Activated CD8-positive, alpha-beta T cell treated with anti-CD3 and anti-CD28 coated beads for 36 hours (primary cell): Measurements from ENCODE around the gene ICAM4. TPM values are rescaled to one million over a fixed set of nuclear protein-coding genes. Genes with fewer than 3 reads are reported as not detected.

Experiments used
- ATAC-seq: fragments of 200-7000 bp; cut with Tn5 transposase; one replicate; pipeline ENCODE4 v1.10.0; 2021; ENCODE audit warnings: mild to moderate bottlenecking, moderate library complexity
- CTCF ChIA-PET: fragments of 350-600 bp; sonication (Branson Sonifier 250); formaldehyde crosslinking; loops from one replicate; lab custom pipeline; 2021; ENCODE audit warnings: antibody characterized with exemption; lab: Charles Lee
- POLR2A ChIA-PET: fragments of 350-600 bp; sonication (Branson Sonifier 250); formaldehyde crosslinking; loops from one replicate; lab custom pipeline; 2021; ENCODE audit warnings: antibody characterized with exemption; lab: Charles Lee
- DNase-seq: peaks from one replicate; pipeline ENCODE4 v3.0.0-alpha.2; 2020
- H3K27ac Mint-ChIP-seq: one replicate; pipeline ENCODE4 v1.8.0; 2021; ENCODE audit warnings: mild to moderate bottlenecking, mixed read lengths
- H3K27me3 Mint-ChIP-seq: one replicate; pipeline ENCODE4 v1.8.0; 2021; ENCODE audit warnings: mixed read lengths
- H3K36me3 Mint-ChIP-seq: one replicate; pipeline ENCODE4 v1.8.0; 2021; ENCODE audit warnings: low read depth, mixed read lengths
- H3K4me1 Mint-ChIP-seq: one replicate; pipeline ENCODE4 v1.8.0; 2021; ENCODE audit warnings: low read depth, mixed read lengths
- H3K4me3 Mint-ChIP-seq: one replicate; pipeline ENCODE4 v1.8.0; 2021; ENCODE audit warnings: mild to moderate bottlenecking, moderate library complexity, mixed read lengths
- H3K9me3 Mint-ChIP-seq: one replicate; pipeline ENCODE4 v1.8.0; 2021; ENCODE audit warnings: mixed read lengths
- intact Hi-C: fragments of 100-400 bp; cut with micrococcal nuclease; formaldehyde crosslinking; loops from one replicate; pipeline ENCODE4 v1.10.0; 2022
- total RNA-seq, 2 experiments: library from RNA; stranded (reverse); gene quantifications; one replicate each; pipeline ENCODE4 v1.2.3, GENCODE V29; 2021
- TF ChIP-seq, protein P1 (sequence below): fragments of 200-600 bp; IDR thresholded peaks from one replicate; pipeline ENCODE4 v1.8.0; 2022; ENCODE audit warnings: antibody characterized with exemption, mild to moderate bottlenecking

ICAM4 gene
- total RNA-seq, 2 experiments from 2014 or later, result 0.36 to 0.54 TPM

DNA sequence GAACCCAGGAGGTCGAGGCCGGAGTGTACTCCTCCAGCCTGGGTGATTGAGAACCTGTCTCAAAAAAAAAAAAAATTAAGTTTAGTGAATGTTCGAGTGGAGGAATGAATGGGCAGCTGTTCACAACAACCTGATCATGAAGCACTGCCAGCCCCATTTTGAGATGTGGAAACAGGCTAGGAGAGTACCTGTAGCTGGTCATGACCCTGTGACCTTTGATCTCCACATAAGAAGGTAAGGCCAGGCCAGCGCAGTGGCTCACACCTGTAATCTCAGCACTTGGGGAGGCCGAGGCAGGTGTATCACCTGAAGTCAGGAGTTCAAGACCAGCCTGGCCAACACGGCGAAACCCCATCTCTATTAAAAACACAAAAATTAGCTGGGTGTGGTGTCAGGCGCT lies 39.0 kb downstream of the ICAM4 start:
- H3K4me3 Mint-ChIP-seq, result no peak overlapping the region
- DNase-seq, result no peak
- intact Hi-C loops, result no loop called here
- no peak for ATAC-seq
- peaks cover 40% of the 10 kb centered on the region for H3K36me3 Mint-ChIP-seq
- ChIA-PET CTCF (interaction anchor here (1.2 to 1.6 kb wide), 3 partner anchors 63 to 75 kb away, joined by 3 to 8 read pairs (median 5); no protein-coding TSS in a partner anchor), POLR2A (interaction anchor here (0.7 to 1.6 kb wide), 4 partner anchors 11 to 77 kb away, joined by 3 to 8 read pairs (median 4); partner anchors contain the start of genes CDC37 and FDX2)
- H3K4me1 Mint-ChIP-seq, result peaks cover 6% of the 10 kb centered on the region
- TF ChIP-seq, protein P1, sequence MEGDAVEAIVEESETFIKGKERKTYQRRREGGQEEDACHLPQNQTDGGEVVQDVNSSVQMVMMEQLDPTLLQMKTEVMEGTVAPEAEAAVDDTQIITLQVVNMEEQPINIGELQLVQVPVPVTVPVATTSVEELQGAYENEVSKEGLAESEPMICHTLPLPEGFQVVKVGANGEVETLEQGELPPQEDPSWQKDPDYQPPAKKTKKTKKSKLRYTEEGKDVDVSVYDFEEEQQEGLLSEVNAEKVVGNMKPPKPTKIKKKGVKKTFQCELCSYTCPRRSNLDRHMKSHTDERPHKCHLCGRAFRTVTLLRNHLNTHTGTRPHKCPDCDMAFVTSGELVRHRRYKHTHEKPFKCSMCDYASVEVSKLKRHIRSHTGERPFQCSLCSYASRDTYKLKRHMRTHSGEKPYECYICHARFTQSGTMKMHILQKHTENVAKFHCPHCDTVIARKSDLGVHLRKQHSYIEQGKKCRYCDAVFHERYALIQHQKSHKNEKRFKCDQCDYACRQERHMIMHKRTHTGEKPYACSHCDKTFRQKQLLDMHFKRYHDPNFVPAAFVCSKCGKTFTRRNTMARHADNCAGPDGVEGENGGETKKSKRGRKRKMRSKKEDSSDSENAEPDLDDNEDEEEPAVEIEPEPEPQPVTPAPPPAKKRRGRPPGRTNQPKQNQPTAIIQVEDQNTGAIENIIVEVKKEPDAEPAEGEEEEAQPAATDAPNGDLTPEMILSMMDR, result no peak
- H3K27me3 Mint-ChIP-seq, result no peaks in the 10 kb centered on the region
- no peak overlapping the region for H3K27ac Mint-ChIP-seq
- H3K9me3 Mint-ChIP-seq, result no peaks in the 10 kb centered on the region

DNA sequence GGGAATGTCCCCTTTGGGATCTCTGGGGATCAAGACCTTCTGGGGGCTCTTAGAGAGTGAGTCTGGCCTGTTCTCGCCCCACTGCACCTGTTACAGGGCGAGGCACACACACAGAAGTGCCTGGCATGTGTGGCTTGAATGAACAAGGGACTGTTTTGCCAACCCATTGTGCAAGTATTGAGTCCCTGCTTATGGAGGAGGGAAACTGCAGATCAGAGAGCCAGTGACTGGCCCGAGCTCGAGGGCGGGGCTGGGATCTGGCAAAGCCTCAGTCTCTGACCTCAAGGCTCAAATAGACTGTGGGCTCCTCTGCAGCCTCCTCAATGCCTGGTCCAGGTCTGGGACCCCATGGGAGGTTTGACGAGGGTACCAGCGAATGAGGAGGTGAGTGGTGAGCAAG lies 41.0 kb downstream of the ICAM4 start:
- TF ChIP-seq, protein P1, result no peak
- Mint-ChIP-seq H3K4me1 (peaks cover 14% of the 10 kb centered on the region), H3K4me3 (no peak overlapping the region), H3K9me3 (no peaks in the 10 kb centered on the region), H3K27ac (no peak overlapping the region), H3K27me3 (no peaks in the 10 kb centered on the region), H3K36me3 (peaks cover 43% of the 10 kb centered on the region)
- ATAC-seq, result no peak
- no peak for DNase-seq
- intact Hi-C loops, result no loop called here
- ChIA-PET POLR2A (interaction anchor here (0.7 to 1.0 kb wide), 2 partner anchors 13 to 40 kb away, joined by 3 read pairs; partner anchors contain the start of gene FDX2), CTCF (interaction anchor here (0.9 kb wide), 1 partner anchor 64 kb away, joined by 3 read pairs; no protein-coding TSS in a partner anchor)

DNA sequence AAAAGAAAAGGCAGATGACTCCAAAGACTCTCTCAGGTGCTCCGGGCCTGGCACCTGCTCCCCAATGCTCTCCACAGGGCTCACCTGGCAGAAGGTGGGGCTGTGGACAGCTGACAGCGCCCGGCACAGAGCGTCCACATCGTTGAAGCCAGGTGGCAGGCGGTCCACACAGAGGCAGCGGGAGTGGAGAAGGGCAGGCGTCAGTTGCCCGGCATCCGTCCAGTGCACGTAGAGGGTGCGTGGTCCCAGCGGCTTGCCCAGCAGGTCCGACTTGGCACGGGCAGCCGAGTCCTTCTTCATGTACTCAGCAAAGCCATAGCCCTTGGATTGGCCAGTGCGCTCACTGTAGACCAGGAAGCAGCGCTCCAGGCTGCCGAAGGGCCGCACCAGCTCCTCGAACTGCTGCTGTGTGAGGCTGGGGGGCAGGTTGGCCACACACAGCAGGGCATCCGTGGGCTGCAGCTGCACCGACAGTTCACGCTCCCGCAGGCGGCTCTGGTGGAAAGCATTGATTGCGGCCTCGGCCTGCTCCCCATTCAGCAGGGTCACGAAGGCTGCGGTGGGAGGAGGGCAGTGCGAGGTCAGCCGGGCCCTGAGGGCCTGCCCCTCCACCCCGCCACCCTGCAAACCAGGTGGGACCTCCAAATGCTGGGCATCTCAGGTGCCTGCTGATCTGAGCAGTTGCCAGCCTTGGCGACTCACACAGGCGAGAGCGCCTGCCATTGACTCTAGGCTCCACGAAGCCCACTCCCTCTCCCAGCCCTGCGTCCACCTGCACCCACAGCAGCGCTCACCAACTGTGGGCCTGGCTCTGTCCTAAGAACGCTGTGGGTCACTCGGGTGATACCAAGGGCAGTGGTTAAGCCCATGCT lies 42.0 kb downstream of the ICAM4 start:
- no peaks in the 10 kb centered on the region for H3K9me3 Mint-ChIP-seq
- no peak overlapping the region for H3K27ac Mint-ChIP-seq
- TF ChIP-seq, protein P1, result no peak
- no peak overlapping the region for H3K4me3 Mint-ChIP-seq
- ChIA-PET CTCF (interaction anchor here (1.7 kb wide), 1 partner anchor 60 kb away, joined by 10 read pairs; no protein-coding TSS in a partner anchor), POLR2A (interaction anchor here (2.2 to 3.2 kb wide), 2 partner anchors 8 to 37 kb away, joined by 4 to 17 read pairs; no protein-coding TSS in a partner anchor)
- H3K36me3 Mint-ChIP-seq, result peaks cover 47% of the 10 kb centered on the region
- intact Hi-C loops, result no loop called here
- ATAC-seq (no peak), DNase-seq (no peak)
- H3K27me3 Mint-ChIP-seq, result no peaks in the 10 kb centered on the region
- H3K4me1 Mint-ChIP-seq, result peaks cover 19% of the 10 kb centered on the region

DNA sequence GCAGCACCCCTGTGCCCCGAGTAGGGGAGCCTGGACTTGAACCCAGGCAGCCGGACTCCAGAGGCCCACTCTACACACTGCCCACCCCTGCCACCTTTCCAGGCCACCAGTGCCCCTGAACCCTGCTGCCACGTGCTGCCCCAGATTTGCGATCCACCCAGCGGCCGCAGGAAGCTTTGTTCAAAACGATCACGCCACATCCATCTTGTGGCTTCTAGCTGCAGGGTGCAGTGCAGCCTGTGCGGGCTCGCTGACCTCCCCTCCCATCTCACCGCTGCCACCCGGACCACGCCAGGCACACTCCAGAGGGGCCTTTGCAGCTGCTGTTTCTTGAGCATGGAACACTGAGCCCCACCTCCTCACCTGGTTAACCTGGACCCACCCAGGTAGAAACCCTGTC lies 42.8 kb downstream of the ICAM4 start:
- intact Hi-C loops, result no loop called here
- H3K4me3 Mint-ChIP-seq, result no peak overlapping the region

More for the DNA sequence above, 42.8 kb downstream of the ICAM4 start:
- Mint-ChIP-seq H3K36me3 (peaks cover 49% of the 10 kb centered on the region), H3K27me3 (no peaks in the 10 kb centered on the region), H3K4me1 (peaks cover 25% of the 10 kb centered on the region), H3K9me3 (no peaks in the 10 kb centered on the region), H3K27ac (no peak overlapping the region)
- ATAC-seq (no peak), DNase-seq (no peak)
- POLR2A ChIA-PET, result interaction anchor here (0.6 to 3.2 kb wide), 9 partner anchors 8 to 71 kb away, joined by 3 to 17 read pairs (median 4); partner anchors contain the start of genes FDX2 and TYK2
- TF ChIP-seq, protein P1, result no peak
- CTCF ChIA-PET, result interaction anchor here (1.7 kb wide), 1 partner anchor 60 kb away, joined by 10 read pairs; no protein-coding TSS in a partner anchor
